ENCODE data around the gene MATN4.

MATN4 gene

GRCh38 chr20:45269754-45270270 is 38.3 kb downstream of the MATN4 start:
- CTCF ChIA-PET = interaction anchor here (1.7 to 7.5 kb wide), 2 partner anchors 12 to 22 kb away, joined by 4 to 57 read pairs; no protein-coding TSS in a partner anchor
- POLR2A ChIA-PET = no interaction called here
- no peak for DNase-seq (ENCODE audit: low read depth, low spot score)
- no peak for TF ChIP-seq CTCF (IDR thresholded peaks at IDR 0.05; ENCODE audit: insufficient read depth, low read length, missing control alignments)
- H3K4me3 ChIP-seq (ENCODE audit: low read depth, low read length) = no peak overlapping the region

GRCh38 chr20:45269056-45269455 is 39.0 kb downstream of the MATN4 start:
- POLR2A ChIA-PET = no interaction called here
- DNase-seq (ENCODE audit: low read depth, low spot score) = no peak
- CTCF ChIA-PET = interaction anchor here (1.1 to 7.5 kb wide), 3 partner anchors 13 to 166 kb away, joined by 3 to 57 read pairs (median 4); no protein-coding TSS in a partner anchor
- TF ChIP-seq CTCF (IDR thresholded peaks at IDR 0.05; ENCODE audit: insufficient read depth, low read length, missing control alignments) = no peak
- H3K4me3 ChIP-seq (ENCODE audit: low read depth, low read length) = no peak overlapping the region

- DNase-seq (ENCODE audit: low read depth, low spot score) = no peak
- no peak overlapping the region for H3K4me3 ChIP-seq (ENCODE audit: low read depth, low read length)
- CTCF ChIA-PET = interaction anchor here (1.1 to 7.5 kb wide), 3 partner anchors 14 to 166 kb away, joined by 3 to 57 read pairs (median 4); no protein-coding TSS in a partner anchor
- POLR2A ChIA-PET = no interaction called here
- TF ChIP-seq CTCF (IDR thresholded peaks at IDR 0.05; ENCODE audit: insufficient read depth, low read length, missing control alignments) = no peak
Observed at GRCh38 chr20:45268531-45268930, 39.6 kb downstream of the MATN4 start.

- no peak overlapping the region for H3K4me3 ChIP-seq (ENCODE audit: low read depth, low read length)
- no peak for TF ChIP-seq CTCF (IDR thresholded peaks at IDR 0.05; ENCODE audit: insufficient read depth, low read length, missing control alignments)
- DNase-seq (ENCODE audit: low read depth, low spot score) = no peak
- ChIA-PET POLR2A (no interaction called here), CTCF (interaction anchor here (7.5 kb wide), 1 partner anchor 25 kb away, joined by 57 read pairs; no protein-coding TSS in a partner anchor)
Observed at GRCh38 chr20:45266977-45267376, 41.1 kb downstream of the MATN4 start.

GRCh38 chr20:45263556-45264266 is 44.4 kb downstream of the MATN4 start:
- no peak overlapping the region for H3K4me3 ChIP-seq (ENCODE audit: low read depth, low read length)
- TF ChIP-seq CTCF (IDR thresholded peaks at IDR 0.05; ENCODE audit: insufficient read depth, low read length, missing control alignments) = no peak
- CTCF ChIA-PET = no interaction called here
- POLR2A ChIA-PET = no interaction called here
- DNase-seq (ENCODE audit: low read depth, low spot score) = no peak

- no peak for TF ChIP-seq CTCF (IDR thresholded peaks at IDR 0.05; ENCODE audit: insufficient read depth, low read length, missing control alignments)
- DNase-seq (ENCODE audit: low read depth, low spot score) = no peak
- ChIA-PET POLR2A (no interaction called here), CTCF (interaction anchor here (1.2 kb wide), 1 partner anchor 42 kb away, joined by 4 read pairs; no protein-coding TSS in a partner anchor)
- no peak overlapping the region for H3K4me3 ChIP-seq (ENCODE audit: low read depth, low read length)
Observed at GRCh38 chr20:45258664-45259063, 49.4 kb downstream of the MATN4 start.

Data from AG04449 (cell line).